WTC11 (cell line): ENCODE measurements around the gene NOD1. TPM values are rescaled to one million over a fixed set of nuclear protein-coding genes. Genes with fewer than 3 reads are reported as not detected.

Source experiments
- ATAC-seq: fragments of 200-7000 bp; cut with Tn5 transposase; 2 replicates; pipeline ENCODE4 v1.10.0; 2021; ENCODE audit warnings: mild to moderate bottlenecking, moderate library complexity
- CTCF ChIA-PET: fragments of 300-600 bp; sonication (Branson Sonifier 250); formaldehyde crosslinking; loops from one replicate; lab custom pipeline; 2021; ENCODE audit warnings: antibody characterized with exemption; lab: Charles Lee
- POLR2A ChIA-PET: fragments of 350-600 bp; sonication (Branson Sonifier 250); formaldehyde crosslinking; loops from one replicate; lab custom pipeline; 2021; ENCODE audit warnings: antibody characterized with exemption; lab: Charles Lee
- DNase-seq: peaks from one replicate; pipeline ENCODE4 v3.0.0; 2021; ENCODE audit warnings: low spot score
- H3K27ac Mint-ChIP-seq: 2 replicates; pipeline ENCODE4 v1.8.0; 2021; ENCODE audit warnings: mixed read lengths
- H3K27me3 Mint-ChIP-seq: 2 replicates; pipeline ENCODE4 v1.8.0; 2021; ENCODE audit warnings: low read depth, mild to moderate bottlenecking, moderate library complexity, mixed read lengths
- H3K36me3 Mint-ChIP-seq: 2 replicates; pipeline ENCODE4 v1.8.0; 2021; ENCODE audit warnings: mixed read lengths
- H3K4me1 Mint-ChIP-seq: 2 replicates; pipeline ENCODE4 v1.8.0; 2022; ENCODE audit warnings: mixed read lengths
- H3K4me3 Mint-ChIP-seq: 2 replicates; pipeline ENCODE4 v1.8.0; 2021; ENCODE audit warnings: mild to moderate bottlenecking, moderate library complexity, mixed read lengths
- H3K9me3 Mint-ChIP-seq: 2 replicates; pipeline ENCODE4 v1.8.0; 2021; ENCODE audit warnings: mixed read lengths
- CREB1 ChIP-seq: sonication (generic); formaldehyde crosslinking; IDR thresholded peaks from 2 replicates; pipeline ENCODE4 v1.8.0; 2023; ENCODE audit warnings: mild to moderate bottlenecking, missing genetic modification reagents
- HMGA2 ChIP-seq: fragments of 250-450 bp; sonication (Bioruptor Pico); IDR thresholded peaks from 2 replicates; pipeline ENCODE4 v1.4.0; 2021; ENCODE audit warnings: mild to moderate bottlenecking, moderate library complexity
- MYBL2 ChIP-seq: sonication (generic); formaldehyde crosslinking; IDR thresholded peaks from 2 replicates; pipeline ENCODE4 v1.8.1; 2023; ENCODE audit warnings: mild to moderate bottlenecking, moderate library complexity, missing genetic modification reagents
- NFATC4 ChIP-seq: fragments of 250-450 bp; sonication (Bioruptor Pico); IDR thresholded peaks from 2 replicates; pipeline ENCODE4 v1.9.0; 2021; ENCODE audit warnings: mild to moderate bottlenecking
- SMAD4 ChIP-seq: sonication (generic); formaldehyde crosslinking; IDR thresholded peaks from 2 replicates; pipeline ENCODE4 v1.8.0; 2022; ENCODE audit warnings: mild to moderate bottlenecking, missing genetic modification reagents
- ZNF121 ChIP-seq: sonication (generic); formaldehyde crosslinking; IDR thresholded peaks from 2 replicates; pipeline ENCODE4 v1.8.0; 2023; ENCODE audit warnings: missing genetic modification reagents
- ZNF232 ChIP-seq: sonication (generic); formaldehyde crosslinking; IDR thresholded peaks from 2 replicates; pipeline ENCODE4 v1.8.0; 2022; ENCODE audit warnings: mild to moderate bottlenecking, missing genetic modification reagents
- total RNA-seq: library from RNA; stranded (reverse); gene quantifications from 3 replicates; pipeline ENCODE4 v1.2.3, GENCODE V29; 2021
- TF ChIP-seq, protein P1 (sequence below): sonication (generic); formaldehyde crosslinking; IDR thresholded peaks from 2 replicates; pipeline ENCODE4 v1.8.1; 2023; ENCODE audit warnings: mild to moderate bottlenecking, moderate library complexity, missing genetic modification reagents
- TF ChIP-seq, protein P2 (sequence below): sonication (generic); formaldehyde crosslinking; IDR thresholded peaks from 2 replicates; pipeline ENCODE4 v1.8.1; 2023; ENCODE audit warnings: mild to moderate bottlenecking, missing genetic modification reagents, moderate library complexity
- TF ChIP-seq, protein P3 (sequence below): sonication (generic); formaldehyde crosslinking; IDR thresholded peaks from 2 replicates; pipeline ENCODE4 v1.8.0; 2022; ENCODE audit warnings: missing genetic modification reagents
- TF ChIP-seq, protein P4 (sequence below): sonication (generic); formaldehyde crosslinking; IDR thresholded peaks from 2 replicates; pipeline ENCODE4 v1.8.0; 2023; ENCODE audit warnings: missing genetic modification reagents, mild to moderate bottlenecking, borderline replicate concordance
- TF ChIP-seq, protein P5 (sequence below): sonication (generic); formaldehyde crosslinking; IDR thresholded peaks from 2 replicates; pipeline ENCODE4 v1.8.1; 2022; ENCODE audit warnings: low read depth, mild to moderate bottlenecking, moderate library complexity, missing genetic modification reagents, borderline replicate concordance
- TF ChIP-seq, protein P6 (sequence below): fragments of 250-450 bp; sonication (Bioruptor Pico); IDR thresholded peaks from 2 replicates; pipeline ENCODE4 v1.9.0; 2021; ENCODE audit warnings: mild to moderate bottlenecking
- TF ChIP-seq, protein P7 (sequence below): sonication (generic); formaldehyde crosslinking; IDR thresholded peaks from 2 replicates; pipeline ENCODE4 v1.8.1; 2023; ENCODE audit warnings: mild to moderate bottlenecking, missing genetic modification reagents
- TF ChIP-seq, protein P8 (sequence below): sonication (generic); formaldehyde crosslinking; IDR thresholded peaks from 2 replicates; pipeline ENCODE4 v1.8.0; 2022; ENCODE audit warnings: mild to moderate bottlenecking, missing genetic modification reagents

Gene NOD1
- total RNA-seq, 1 experiment from 2014 or later = 6.4 TPM

DNA sequence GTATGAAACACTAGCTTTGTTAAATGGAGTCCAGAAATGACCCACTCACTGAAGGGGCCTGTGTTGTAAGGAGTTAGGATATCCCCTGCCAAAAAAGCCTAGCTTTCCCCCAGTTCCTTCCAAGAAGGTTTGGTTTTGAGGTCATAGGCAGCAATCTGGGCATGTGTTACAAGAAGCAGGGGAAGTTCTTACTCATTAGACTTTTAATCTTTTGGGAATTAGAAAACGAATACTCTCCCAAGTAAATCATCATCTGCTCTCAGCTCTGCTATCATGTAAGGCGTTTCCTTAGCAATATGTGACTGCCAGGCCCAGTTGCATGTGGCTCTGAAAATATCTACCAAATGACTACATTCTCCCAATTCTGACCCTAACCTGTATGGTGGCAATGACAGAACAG is 3.7 kb downstream of the NOD1 start:
- Mint-ChIP-seq H3K27ac (no peak overlapping the region), H3K27me3 (peaks cover 12% of the 10 kb centered on the region), H3K9me3 (no peaks in the 10 kb centered on the region), H3K4me1 (peaks cover 15% of the 10 kb centered on the region), H3K4me3 (no peak overlapping the region), H3K36me3 (no peaks in the 10 kb centered on the region)
- CTCF ChIA-PET = no interaction called here
- no peak for TF ChIP-seq ZNF121
- no peak for TF ChIP-seq NFATC4
- TF ChIP-seq, protein P1, sequence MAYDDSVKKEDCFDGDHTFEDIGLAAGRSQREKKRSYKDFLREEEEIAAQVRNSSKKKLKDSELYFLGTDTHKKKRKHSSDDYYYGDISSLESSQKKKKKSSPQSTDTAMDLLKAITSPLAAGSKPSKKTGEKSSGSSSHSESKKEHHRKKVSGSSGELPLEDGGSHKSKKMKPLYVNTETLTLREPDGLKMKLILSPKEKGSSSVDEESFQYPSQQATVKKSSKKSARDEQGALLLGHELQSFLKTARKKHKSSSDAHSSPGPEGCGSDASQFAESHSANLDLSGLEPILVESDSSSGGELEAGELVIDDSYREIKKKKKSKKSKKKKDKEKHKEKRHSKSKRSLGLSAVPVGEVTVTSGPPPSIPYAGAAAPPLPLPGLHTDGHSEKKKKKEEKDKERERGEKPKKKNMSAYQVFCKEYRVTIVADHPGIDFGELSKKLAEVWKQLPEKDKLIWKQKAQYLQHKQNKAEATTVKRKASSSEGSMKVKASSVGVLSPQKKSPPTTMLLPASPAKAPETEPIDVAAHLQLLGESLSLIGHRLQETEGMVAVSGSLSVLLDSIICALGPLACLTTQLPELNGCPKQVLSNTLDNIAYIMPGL (CRISPR knock-in tag) = no peak
- TF ChIP-seq ZNF232 = no peak
- no peak for TF ChIP-seq HMGA2 (CRISPR knock-in tag)
- no peak for TF ChIP-seq SMAD4 (CRISPR knock-in tag)
- TF ChIP-seq, protein P2, sequence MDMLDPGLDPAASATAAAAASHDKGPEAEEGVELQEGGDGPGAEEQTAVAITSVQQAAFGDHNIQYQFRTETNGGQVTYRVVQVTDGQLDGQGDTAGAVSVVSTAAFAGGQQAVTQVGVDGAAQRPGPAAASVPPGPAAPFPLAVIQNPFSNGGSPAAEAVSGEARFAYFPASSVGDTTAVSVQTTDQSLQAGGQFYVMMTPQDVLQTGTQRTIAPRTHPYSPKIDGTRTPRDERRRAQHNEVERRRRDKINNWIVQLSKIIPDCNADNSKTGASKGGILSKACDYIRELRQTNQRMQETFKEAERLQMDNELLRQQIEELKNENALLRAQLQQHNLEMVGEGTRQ (CRISPR knock-in tag) = no peak
- no peak for ATAC-seq
- no peak for DNase-seq
- POLR2A ChIA-PET = no interaction called here

DNA sequence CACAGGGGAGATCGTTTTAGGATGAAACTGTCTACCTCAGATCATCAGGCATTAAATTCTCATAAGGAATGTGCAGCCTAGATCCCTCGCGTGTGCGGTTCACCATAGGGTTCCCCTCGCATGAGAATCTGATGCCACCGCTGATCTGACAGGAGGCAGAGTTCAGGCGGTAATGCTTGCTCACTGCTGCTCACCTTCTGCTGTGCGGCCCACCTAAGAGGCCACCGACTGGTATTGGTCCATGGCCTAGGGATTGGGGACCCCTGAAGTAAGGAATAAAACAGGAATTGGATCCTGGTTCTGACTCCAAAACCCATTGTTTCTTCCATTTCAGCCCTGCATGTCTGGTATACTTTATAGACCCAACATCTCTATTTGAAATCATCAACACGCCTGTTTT is 4.1 kb downstream of the NOD1 start:
- DNase-seq (no peak), ATAC-seq (no peak)
- ChIA-PET CTCF (no interaction called here), POLR2A (no interaction called here)
- no peak overlapping the region for H3K27ac Mint-ChIP-seq
- peaks cover 12% of the 10 kb centered on the region for H3K27me3 Mint-ChIP-seq
- no peaks in the 10 kb centered on the region for H3K36me3 Mint-ChIP-seq
- peaks cover 15% of the 10 kb centered on the region for H3K4me1 Mint-ChIP-seq
- H3K9me3 Mint-ChIP-seq = no peaks in the 10 kb centered on the region
- no peak overlapping the region for H3K4me3 Mint-ChIP-seq
- TF ChIP-seq CREB1 (CRISPR knock-in tag) (no peak), MYBL2 (CRISPR knock-in tag) (no peak), SMAD4 (CRISPR knock-in tag) (no peak)
- TF ChIP-seq, protein P3, sequence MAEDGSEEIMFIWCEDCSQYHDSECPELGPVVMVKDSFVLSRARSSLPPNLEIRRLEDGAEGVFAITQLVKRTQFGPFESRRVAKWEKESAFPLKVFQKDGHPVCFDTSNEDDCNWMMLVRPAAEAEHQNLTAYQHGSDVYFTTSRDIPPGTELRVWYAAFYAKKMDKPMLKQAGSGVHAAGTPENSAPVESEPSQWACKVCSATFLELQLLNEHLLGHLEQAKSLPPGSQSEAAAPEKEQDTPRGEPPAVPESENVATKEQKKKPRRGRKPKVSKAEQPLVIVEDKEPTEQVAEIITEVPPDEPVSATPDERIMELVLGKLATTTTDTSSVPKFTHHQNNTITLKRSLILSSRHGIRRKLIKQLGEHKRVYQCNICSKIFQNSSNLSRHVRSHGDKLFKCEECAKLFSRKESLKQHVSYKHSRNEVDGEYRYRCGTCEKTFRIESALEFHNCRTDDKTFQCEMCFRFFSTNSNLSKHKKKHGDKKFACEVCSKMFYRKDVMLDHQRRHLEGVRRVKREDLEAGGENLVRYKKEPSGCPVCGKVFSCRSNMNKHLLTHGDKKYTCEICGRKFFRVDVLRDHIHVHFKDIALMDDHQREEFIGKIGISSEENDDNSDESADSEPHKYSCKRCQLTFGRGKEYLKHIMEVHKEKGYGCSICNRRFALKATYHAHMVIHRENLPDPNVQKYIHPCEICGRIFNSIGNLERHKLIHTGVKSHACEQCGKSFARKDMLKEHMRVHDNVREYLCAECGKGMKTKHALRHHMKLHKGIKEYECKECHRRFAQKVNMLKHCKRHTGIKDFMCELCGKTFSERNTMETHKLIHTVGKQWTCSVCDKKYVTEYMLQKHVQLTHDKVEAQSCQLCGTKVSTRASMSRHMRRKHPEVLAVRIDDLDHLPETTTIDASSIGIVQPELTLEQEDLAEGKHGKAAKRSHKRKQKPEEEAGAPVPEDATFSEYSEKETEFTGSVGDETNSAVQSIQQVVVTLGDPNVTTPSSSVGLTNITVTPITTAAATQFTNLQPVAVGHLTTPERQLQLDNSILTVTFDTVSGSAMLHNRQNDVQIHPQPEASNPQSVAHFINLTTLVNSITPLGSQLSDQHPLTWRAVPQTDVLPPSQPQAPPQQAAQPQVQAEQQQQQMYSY = no peak
- TF ChIP-seq, protein P4, sequence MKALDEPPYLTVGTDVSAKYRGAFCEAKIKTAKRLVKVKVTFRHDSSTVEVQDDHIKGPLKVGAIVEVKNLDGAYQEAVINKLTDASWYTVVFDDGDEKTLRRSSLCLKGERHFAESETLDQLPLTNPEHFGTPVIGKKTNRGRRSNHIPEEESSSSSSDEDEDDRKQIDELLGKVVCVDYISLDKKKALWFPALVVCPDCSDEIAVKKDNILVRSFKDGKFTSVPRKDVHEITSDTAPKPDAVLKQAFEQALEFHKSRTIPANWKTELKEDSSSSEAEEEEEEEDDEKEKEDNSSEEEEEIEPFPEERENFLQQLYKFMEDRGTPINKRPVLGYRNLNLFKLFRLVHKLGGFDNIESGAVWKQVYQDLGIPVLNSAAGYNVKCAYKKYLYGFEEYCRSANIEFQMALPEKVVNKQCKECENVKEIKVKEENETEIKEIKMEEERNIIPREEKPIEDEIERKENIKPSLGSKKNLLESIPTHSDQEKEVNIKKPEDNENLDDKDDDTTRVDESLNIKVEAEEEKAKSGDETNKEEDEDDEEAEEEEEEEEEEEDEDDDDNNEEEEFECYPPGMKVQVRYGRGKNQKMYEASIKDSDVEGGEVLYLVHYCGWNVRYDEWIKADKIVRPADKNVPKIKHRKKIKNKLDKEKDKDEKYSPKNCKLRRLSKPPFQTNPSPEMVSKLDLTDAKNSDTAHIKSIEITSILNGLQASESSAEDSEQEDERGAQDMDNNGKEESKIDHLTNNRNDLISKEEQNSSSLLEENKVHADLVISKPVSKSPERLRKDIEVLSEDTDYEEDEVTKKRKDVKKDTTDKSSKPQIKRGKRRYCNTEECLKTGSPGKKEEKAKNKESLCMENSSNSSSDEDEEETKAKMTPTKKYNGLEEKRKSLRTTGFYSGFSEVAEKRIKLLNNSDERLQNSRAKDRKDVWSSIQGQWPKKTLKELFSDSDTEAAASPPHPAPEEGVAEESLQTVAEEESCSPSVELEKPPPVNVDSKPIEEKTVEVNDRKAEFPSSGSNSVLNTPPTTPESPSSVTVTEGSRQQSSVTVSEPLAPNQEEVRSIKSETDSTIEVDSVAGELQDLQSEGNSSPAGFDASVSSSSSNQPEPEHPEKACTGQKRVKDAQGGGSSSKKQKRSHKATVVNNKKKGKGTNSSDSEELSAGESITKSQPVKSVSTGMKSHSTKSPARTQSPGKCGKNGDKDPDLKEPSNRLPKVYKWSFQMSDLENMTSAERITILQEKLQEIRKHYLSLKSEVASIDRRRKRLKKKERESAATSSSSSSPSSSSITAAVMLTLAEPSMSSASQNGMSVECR = no peak
- TF ChIP-seq, protein P5, sequence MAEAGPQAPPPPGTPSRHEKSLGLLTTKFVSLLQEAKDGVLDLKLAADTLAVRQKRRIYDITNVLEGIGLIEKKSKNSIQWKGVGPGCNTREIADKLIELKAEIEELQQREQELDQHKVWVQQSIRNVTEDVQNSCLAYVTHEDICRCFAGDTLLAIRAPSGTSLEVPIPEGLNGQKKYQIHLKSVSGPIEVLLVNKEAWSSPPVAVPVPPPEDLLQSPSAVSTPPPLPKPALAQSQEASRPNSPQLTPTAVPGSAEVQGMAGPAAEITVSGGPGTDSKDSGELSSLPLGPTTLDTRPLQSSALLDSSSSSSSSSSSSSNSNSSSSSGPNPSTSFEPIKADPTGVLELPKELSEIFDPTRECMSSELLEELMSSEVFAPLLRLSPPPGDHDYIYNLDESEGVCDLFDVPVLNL = no peak
- TF ChIP-seq, protein P6, sequence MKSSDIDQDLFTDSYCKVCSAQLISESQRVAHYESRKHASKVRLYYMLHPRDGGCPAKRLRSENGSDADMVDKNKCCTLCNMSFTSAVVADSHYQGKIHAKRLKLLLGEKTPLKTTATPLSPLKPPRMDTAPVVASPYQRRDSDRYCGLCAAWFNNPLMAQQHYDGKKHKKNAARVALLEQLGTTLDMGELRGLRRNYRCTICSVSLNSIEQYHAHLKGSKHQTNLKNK (CRISPR knock-in tag) = no peak
- TF ChIP-seq, protein P7, sequence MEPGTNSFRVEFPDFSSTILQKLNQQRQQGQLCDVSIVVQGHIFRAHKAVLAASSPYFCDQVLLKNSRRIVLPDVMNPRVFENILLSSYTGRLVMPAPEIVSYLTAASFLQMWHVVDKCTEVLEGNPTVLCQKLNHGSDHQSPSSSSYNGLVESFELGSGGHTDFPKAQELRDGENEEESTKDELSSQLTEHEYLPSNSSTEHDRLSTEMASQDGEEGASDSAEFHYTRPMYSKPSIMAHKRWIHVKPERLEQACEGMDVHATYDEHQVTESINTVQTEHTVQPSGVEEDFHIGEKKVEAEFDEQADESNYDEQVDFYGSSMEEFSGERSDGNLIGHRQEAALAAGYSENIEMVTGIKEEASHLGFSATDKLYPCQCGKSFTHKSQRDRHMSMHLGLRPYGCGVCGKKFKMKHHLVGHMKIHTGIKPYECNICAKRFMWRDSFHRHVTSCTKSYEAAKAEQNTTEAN (CRISPR knock-in tag) = no peak
- TF ChIP-seq, protein P2 (CRISPR knock-in tag) = no peak
- TF ChIP-seq, protein P8, sequence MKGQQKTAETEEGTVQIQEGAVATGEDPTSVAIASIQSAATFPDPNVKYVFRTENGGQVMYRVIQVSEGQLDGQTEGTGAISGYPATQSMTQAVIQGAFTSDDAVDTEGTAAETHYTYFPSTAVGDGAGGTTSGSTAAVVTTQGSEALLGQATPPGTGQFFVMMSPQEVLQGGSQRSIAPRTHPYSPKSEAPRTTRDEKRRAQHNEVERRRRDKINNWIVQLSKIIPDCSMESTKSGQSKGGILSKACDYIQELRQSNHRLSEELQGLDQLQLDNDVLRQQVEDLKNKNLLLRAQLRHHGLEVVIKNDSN (CRISPR knock-in tag) = no peak
